Measurements from ENCODE around the gene NKAIN2. TPM values are rescaled to one million over a fixed set of nuclear protein-coding genes. Genes with fewer than 3 reads are reported as not detected.

Gene NKAIN2
- total RNA-seq, 1 donor from 2014 or later = not detected

DNA sequence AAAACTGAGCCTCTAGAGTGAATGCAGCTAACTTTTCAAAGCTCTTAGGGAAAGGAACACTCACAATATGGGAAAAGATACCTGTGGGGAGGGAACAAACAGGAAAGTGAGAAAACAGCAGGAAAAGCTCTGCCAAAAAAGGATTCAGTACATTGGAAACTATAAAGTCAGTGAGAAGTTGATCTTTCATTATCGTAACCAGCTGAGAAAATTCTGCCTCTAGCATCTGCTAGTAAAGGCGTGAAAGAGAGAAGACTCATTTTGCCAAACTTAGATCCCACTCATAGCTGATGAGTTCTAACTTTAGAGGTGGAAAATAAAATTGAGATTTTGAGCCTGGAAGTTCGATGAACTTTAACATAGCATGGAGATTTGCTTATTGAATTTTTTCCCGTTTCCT lies 836.8 kb downstream of the NKAIN2 start:
- no peak for DNase-seq (ENCODE audit: low read depth)
- TF ChIP-seq, protein P1, sequence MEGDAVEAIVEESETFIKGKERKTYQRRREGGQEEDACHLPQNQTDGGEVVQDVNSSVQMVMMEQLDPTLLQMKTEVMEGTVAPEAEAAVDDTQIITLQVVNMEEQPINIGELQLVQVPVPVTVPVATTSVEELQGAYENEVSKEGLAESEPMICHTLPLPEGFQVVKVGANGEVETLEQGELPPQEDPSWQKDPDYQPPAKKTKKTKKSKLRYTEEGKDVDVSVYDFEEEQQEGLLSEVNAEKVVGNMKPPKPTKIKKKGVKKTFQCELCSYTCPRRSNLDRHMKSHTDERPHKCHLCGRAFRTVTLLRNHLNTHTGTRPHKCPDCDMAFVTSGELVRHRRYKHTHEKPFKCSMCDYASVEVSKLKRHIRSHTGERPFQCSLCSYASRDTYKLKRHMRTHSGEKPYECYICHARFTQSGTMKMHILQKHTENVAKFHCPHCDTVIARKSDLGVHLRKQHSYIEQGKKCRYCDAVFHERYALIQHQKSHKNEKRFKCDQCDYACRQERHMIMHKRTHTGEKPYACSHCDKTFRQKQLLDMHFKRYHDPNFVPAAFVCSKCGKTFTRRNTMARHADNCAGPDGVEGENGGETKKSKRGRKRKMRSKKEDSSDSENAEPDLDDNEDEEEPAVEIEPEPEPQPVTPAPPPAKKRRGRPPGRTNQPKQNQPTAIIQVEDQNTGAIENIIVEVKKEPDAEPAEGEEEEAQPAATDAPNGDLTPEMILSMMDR (IDR thresholded peaks at IDR 0.05; ENCODE audit: insufficient read depth, low read length, poor library complexity, severe bottlenecking) = no peak
- Histone ChIP-seq H3K4me3 (ENCODE audit: low read depth, low read length) (no peak overlapping the region), H3K27me3 (ENCODE audit: control insufficient read depth, insufficient read depth, low read length) (no peaks in the 10 kb centered on the region), H3K36me3 (ENCODE audit: control insufficient read depth, insufficient read depth, low read length) (no peaks in the 10 kb centered on the region)

DNA sequence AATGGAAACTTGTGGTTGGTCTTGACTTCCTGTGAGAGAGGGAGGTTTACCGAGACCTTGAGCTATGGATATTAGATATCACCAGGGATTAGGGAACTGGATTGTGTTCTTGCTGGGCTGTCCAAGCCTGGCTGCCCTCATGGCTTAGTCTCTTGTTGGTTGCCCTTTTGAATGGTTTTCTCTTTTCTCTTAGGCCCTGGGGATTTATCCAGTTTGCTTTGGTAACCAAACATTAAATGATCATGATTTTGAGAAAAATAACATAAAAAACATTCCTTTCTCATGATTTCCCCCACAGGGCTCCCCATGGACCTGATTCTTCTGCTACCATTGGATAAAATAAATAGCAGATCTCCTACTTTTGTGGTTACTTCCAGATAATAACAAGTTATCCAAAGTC lies 852.2 kb downstream of the NKAIN2 start:
- H3K36me3 ChIP-seq (ENCODE audit: control insufficient read depth, insufficient read depth, low read length) = no peaks in the 10 kb centered on the region
- no peak for DNase-seq (ENCODE audit: low read depth)
- H3K4me3 ChIP-seq (ENCODE audit: low read depth, low read length) = no peak overlapping the region
- no peaks in the 10 kb centered on the region for H3K27me3 ChIP-seq (ENCODE audit: control insufficient read depth, insufficient read depth, low read length)
- TF ChIP-seq, protein P1 (IDR thresholded peaks at IDR 0.05; ENCODE audit: insufficient read depth, low read length, poor library complexity, severe bottlenecking) = no peak

DNA sequence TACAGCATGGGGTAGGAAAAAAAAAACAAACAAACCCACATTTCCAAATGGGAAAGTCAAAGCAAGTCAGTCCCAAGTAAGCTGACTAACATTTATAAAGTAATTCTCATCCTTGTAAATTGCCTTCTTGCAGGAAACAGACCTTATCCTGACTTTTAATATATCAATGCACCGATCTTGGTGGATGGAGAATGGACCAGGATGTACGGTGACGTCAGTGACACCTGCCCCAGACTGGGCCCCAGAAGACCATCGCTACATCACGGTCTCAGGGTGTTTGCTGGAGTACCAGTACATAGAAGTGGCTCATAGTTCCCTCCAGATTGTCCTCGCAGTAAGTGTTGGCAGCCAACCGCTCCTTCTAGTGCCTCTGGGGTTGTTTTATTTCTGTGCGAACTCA lies 854.4 kb downstream of the NKAIN2 start:
- Histone ChIP-seq H3K36me3 (ENCODE audit: control insufficient read depth, insufficient read depth, low read length) (no peaks in the 10 kb centered on the region), H3K4me3 (ENCODE audit: low read depth, low read length) (no peak overlapping the region), H3K27me3 (ENCODE audit: control insufficient read depth, insufficient read depth, low read length) (no peaks in the 10 kb centered on the region)
- no peak for DNase-seq (ENCODE audit: low read depth)
- TF ChIP-seq, protein P1 (IDR thresholded peaks at IDR 0.05; ENCODE audit: insufficient read depth, low read length, poor library complexity, severe bottlenecking) = no peak

DNA sequence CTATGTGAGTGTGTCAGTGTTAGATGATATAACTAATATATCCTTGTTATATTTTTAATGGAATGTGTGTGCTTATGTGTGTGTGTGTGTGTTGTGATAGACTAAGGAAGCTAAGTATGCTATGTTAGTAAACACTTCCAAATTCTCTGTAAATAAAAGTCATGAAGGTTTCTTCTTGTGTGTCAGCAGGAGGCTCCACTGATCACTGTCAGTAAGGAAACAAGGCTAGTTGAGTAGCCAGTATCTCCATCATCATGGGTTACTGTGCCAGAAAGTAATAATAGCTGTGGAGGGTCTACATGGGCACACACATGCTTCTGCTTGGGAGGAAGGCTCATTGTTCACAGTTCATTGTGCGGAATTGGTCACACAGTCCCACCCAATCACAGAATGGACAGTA lies 855.8 kb downstream of the NKAIN2 start:
- Histone ChIP-seq H3K27me3 (ENCODE audit: control insufficient read depth, insufficient read depth, low read length) (no peaks in the 10 kb centered on the region), H3K4me3 (ENCODE audit: low read depth, low read length) (no peak overlapping the region), H3K36me3 (ENCODE audit: control insufficient read depth, insufficient read depth, low read length) (no peaks in the 10 kb centered on the region)
- DNase-seq (ENCODE audit: low read depth) = no peak
- TF ChIP-seq, protein P1 (IDR thresholded peaks at IDR 0.05; ENCODE audit: insufficient read depth, low read length, poor library complexity, severe bottlenecking) = no peak

DNA sequence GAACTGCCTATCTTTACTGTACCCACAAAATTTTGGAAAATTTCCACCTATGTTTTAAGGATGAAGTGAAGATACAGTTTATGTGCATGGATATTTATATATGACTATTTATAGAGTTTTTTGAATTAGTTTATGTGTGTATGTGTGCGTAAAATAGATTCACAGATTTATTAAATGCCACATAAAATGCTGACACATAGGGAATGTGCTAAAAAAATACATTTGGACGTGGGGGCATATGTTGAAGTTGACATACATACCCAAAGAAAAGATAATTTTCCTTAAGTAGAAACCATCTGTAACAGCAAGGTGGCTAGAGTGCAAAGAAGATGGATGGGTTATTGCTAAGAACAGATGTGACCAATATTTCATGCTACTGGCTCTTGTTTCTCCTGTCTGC lies 856.5 kb downstream of the NKAIN2 start:
- TF ChIP-seq, protein P1 (IDR thresholded peaks at IDR 0.05; ENCODE audit: insufficient read depth, low read length, poor library complexity, severe bottlenecking) = no peak

DNA sequence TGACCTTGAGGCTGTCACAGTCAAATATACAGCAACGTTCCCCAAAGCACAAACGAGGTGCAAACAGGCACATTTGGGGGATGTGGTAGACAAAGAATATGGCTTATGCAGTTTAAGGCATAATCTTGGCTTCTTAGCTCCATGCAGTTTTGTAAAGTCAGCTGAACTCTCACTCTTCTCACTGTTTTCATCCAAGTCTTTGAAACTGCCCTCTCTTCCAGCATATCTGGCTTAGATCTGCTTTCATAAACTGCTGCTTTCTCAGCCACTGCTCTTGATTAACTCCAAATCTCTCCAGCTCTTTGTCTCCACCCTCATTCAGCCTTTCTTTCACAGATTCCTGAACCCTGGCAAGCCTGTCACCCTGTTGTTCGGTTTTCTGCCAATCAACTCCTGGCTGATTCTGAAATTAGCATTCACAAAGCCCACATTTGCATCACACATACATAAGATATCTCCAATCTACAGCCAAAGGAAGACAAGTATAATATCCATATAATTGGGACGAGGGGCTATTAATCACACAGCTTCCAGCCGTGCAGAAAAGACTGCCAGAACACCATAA lies 857.5 kb downstream of the NKAIN2 start:
- H3K36me3 ChIP-seq (ENCODE audit: control insufficient read depth, insufficient read depth, low read length) = no peaks in the 10 kb centered on the region
- no peak overlapping the region for H3K4me3 ChIP-seq (ENCODE audit: low read depth, low read length)
- no peaks in the 10 kb centered on the region for H3K27me3 ChIP-seq (ENCODE audit: control insufficient read depth, insufficient read depth, low read length)
- TF ChIP-seq, protein P1 (IDR thresholded peaks at IDR 0.05; ENCODE audit: insufficient read depth, low read length, poor library complexity, severe bottlenecking) = no peak
- DNase-seq (ENCODE audit: low read depth) = no peak

More for the DNA sequence above, 856.5 kb downstream of the NKAIN2 start:
- no peak overlapping the region for H3K4me3 ChIP-seq (ENCODE audit: low read depth, low read length)
- no peaks in the 10 kb centered on the region for H3K36me3 ChIP-seq (ENCODE audit: control insufficient read depth, insufficient read depth, low read length)
- no peak for DNase-seq (ENCODE audit: low read depth)
- H3K27me3 ChIP-seq (ENCODE audit: control insufficient read depth, insufficient read depth, low read length) = no peaks in the 10 kb centered on the region

Measured in kidney epithelial cell (primary cell).